ENCODE measurements around the gene PBX4.

Gene PBX4

GRCh38 chr19:19566306-19566705 lies 52.2 kb downstream of the PBX4 start:
- Histone ChIP-seq H3K4me1 (ENCODE audit: insufficient read depth, low read length, severe bottlenecking) (no peaks in the 10 kb centered on the region), H3F3A (ENCODE audit: insufficient read depth, low read length) (no peaks in the 10 kb centered on the region), H3K4me2 (ENCODE audit: low read length) (no peak overlapping the region), H3K27me3 (ENCODE audit: insufficient read depth, low read length) (no peaks in the 10 kb centered on the region), H3K9ac (ENCODE audit: low read length) (no peak overlapping the region), H3K9me3 (ENCODE audit: low read length) (no peaks in the 10 kb centered on the region), H3K79me2 (ENCODE audit: insufficient read depth, low read length) (no peaks in the 10 kb centered on the region), H4K20me1 (ENCODE audit: insufficient read depth, low read length) (no peaks in the 10 kb centered on the region), H2AFZ (ENCODE audit: low read length) (no peak overlapping the region), H3K9me2 (ENCODE audit: low read depth, low read length) (no peaks in the 10 kb centered on the region), H3K36me3 (ENCODE audit: insufficient read depth, low read length) (peaks cover 39% of the 10 kb centered on the region), H3K27ac (ENCODE audit: low read depth, low read length, poor library complexity, severe bottlenecking) (no peak overlapping the region), H3K4me3 (ENCODE audit: low read depth, low read length, poor library complexity, severe bottlenecking) (no peak overlapping the region)
- no peak for TF ChIP-seq EZH2 (IDR thresholded peaks at IDR 0.05; ENCODE audit: borderline replicate concordance, low read length)
- no peak for TF ChIP-seq CTCF (IDR thresholded peaks at IDR 0.05; ENCODE audit: low read length)

- Histone ChIP-seq H3K4me1 (ENCODE audit: insufficient read depth, low read length, severe bottlenecking) (no peaks in the 10 kb centered on the region), H3K9me3 (ENCODE audit: low read length) (no peaks in the 10 kb centered on the region), H3K4me2 (ENCODE audit: low read length) (no peak overlapping the region), H3K9ac (ENCODE audit: low read length) (no peak overlapping the region), H3K9me2 (ENCODE audit: low read depth, low read length) (no peaks in the 10 kb centered on the region), H3K4me3 (ENCODE audit: low read depth, low read length, poor library complexity, severe bottlenecking) (no peak overlapping the region), H3K27me3 (ENCODE audit: insufficient read depth, low read length) (no peaks in the 10 kb centered on the region), H3K79me2 (ENCODE audit: insufficient read depth, low read length) (no peaks in the 10 kb centered on the region), H4K20me1 (ENCODE audit: insufficient read depth, low read length) (no peaks in the 10 kb centered on the region), H3F3A (ENCODE audit: insufficient read depth, low read length) (no peaks in the 10 kb centered on the region), H2AFZ (ENCODE audit: low read length) (no peak overlapping the region), H3K36me3 (ENCODE audit: insufficient read depth, low read length) (peaks cover 21% of the 10 kb centered on the region), H3K27ac (ENCODE audit: low read depth, low read length, poor library complexity, severe bottlenecking) (no peak overlapping the region)
- no peak for TF ChIP-seq EZH2 (IDR thresholded peaks at IDR 0.05; ENCODE audit: borderline replicate concordance, low read length)
- no peak for TF ChIP-seq CTCF (IDR thresholded peaks at IDR 0.05; ENCODE audit: low read length)
These were observed 55.1 kb downstream of the PBX4 start for GRCh38 chr19:19563348-19563848.

GRCh38 chr19:19562665-19563347 lies 55.7 kb downstream of the PBX4 start:
- Histone ChIP-seq H3K9me2 (ENCODE audit: low read depth, low read length) (no peaks in the 10 kb centered on the region), H3K9ac (ENCODE audit: low read length) (no peak overlapping the region), H3K27me3 (ENCODE audit: insufficient read depth, low read length) (no peaks in the 10 kb centered on the region), H3K4me3 (ENCODE audit: low read depth, low read length, poor library complexity, severe bottlenecking) (no peak overlapping the region), H3F3A (ENCODE audit: insufficient read depth, low read length) (no peaks in the 10 kb centered on the region), H2AFZ (ENCODE audit: low read length) (no peak overlapping the region), H3K9me3 (ENCODE audit: low read length) (no peaks in the 10 kb centered on the region), H3K36me3 (ENCODE audit: insufficient read depth, low read length) (peaks cover 21% of the 10 kb centered on the region), H3K4me1 (ENCODE audit: insufficient read depth, low read length, severe bottlenecking) (no peaks in the 10 kb centered on the region), H3K4me2 (ENCODE audit: low read length) (no peak overlapping the region), H3K79me2 (ENCODE audit: insufficient read depth, low read length) (no peaks in the 10 kb centered on the region), H3K27ac (ENCODE audit: low read depth, low read length, poor library complexity, severe bottlenecking) (no peak overlapping the region), H4K20me1 (ENCODE audit: insufficient read depth, low read length) (no peaks in the 10 kb centered on the region)
- TF ChIP-seq CTCF (IDR thresholded peaks at IDR 0.05; ENCODE audit: low read length) (no peak), EZH2 (IDR thresholded peaks at IDR 0.05; ENCODE audit: borderline replicate concordance, low read length) (no peak)

All from OCI-LY1 (cell line).